ENCODE data around the gene BRF1. TPM values are rescaled to one million over a fixed set of nuclear protein-coding genes. Genes with fewer than 3 reads are reported as not detected.
"Not testable (repeated sequence)": the region's sequence is repeated elsewhere in the genome, so short reads cannot be mapped to it uniquely, and the experiment has no call there.

Gene BRF1
- 60.7 TPM for total RNA-seq

DNA sequence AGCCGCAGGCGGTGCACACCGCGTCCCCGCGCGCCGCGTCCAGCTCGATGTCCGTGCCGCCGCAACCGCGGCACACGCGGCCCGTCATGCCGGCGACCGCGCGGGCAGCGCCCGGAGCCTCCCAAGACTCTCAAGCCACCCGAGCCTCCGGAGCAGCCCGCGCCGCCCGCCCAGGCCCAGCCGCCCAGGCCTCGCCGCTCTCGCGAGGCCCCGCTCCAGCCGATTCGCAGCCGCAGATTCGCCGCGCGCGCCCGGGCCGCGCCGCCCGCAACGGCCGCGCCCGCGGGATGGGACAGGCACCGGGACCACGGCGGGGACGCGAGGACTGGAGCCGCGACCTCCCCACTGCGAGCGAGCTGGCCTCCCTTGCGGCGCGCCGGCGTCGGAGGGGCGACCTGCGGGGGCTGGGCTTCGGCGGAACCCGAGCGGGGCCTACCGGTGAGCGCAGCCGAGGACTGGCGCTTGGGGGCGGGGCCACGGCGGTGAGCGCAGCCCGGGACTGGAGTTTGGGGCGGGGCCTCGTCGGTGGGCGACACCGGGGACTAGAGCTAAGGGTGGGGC, at the start of gene BRF1:
Gene BRF1 (minus strand): TSS at position 460 of the 561 bp plus-strand sequence. CDS start 372 bp downstream, at position 88.
- FAIRE-seq: no peak
- DNase-seq (ENCODE audit: low spot score in 2 of 2): peak; percentile 89 to 90

DNA sequence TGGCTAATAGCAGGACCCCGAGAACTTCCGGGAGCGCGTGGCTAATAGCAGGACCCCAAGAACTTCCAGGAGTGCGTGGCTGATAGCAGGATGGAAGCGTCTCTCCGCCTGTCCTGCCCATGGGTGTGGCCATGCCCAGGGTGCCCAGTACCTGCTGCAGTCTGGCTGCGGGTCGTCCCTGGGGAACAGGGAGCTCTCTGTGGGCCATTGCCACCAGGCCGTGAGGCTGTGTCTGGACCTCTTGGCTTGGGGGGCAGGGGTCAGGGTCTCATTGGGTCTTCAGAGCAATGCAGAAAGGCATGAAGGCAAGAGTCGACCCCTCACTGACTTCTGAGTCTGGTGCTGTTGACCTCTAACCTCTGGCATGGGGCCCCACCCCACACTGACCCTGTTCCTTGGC, 49.2 kb upstream of the BRF1 start:
- DNase-seq (ENCODE audit: low spot score in 2 of 2): no peak
- FAIRE-seq: no peak

- DNase-seq (ENCODE audit: low spot score in 2 of 2) (no peak), FAIRE-seq (no peak)
Observed at GRCh38 chr14:105348945-105349699, 48.3 kb upstream of the BRF1 start.

DNA sequence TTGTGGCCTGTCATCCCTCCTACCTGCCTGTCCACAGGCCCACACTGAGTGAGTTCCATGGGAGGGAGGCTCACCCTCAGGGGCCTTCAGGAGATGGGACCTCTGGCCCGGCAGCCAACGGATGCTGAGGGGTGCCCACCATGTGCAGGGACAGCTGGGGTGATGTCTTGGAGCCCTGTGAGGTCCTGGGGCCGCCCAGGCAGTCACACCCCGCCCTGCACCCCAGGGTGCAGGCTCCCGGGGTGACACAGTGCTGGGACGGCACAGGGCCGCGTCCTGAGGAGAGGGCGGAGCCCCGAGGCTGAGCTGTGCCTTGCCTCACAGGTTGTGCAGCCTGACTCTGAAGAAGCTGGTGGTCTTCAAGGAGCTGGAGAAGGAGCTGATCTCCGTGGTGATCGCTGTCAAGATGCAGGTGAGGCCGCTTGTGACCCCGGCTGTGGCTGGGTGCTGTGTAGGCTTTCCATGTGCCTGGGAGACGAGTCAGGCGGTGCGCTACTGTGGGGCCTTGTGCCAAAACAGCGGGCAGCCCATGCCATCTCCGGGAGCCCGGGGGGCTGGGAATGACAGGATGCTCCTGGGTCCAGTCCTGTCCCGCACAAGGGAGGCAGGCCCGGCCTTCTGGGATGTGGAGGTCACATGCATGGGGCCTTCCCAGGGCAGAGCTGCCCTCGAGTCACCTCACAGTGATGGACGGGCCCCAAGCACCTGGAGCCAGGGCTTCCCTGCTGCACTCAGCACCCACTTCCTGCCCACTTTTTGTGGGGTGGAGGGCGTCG, 47.6 kb upstream of the BRF1 start:
- FAIRE-seq (no peak), DNase-seq (ENCODE audit: low spot score in 2 of 2) (no peak)

DNA sequence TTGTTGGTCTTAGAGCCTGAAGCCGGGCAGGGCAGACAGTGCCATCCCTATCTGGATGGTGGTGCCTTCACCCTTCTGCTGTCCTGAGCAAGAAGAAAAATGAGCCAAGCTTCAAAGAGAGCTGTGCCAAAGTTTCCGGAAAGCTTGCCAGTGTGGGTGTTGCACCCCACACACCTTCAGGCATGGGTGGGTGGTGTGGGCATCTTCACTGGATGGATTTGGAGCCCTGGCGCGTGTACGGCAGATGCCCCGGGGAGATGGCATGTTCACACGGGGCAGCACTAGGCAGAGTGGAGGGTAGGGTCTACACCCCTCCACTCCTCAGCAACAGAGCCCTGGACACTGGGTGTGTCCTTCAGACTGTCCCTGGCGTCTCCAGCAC, 46.8 kb upstream of the BRF1 start:
- FAIRE-seq (no peak), DNase-seq (ENCODE audit: low spot score in 2 of 2) (no peak)

DNA sequence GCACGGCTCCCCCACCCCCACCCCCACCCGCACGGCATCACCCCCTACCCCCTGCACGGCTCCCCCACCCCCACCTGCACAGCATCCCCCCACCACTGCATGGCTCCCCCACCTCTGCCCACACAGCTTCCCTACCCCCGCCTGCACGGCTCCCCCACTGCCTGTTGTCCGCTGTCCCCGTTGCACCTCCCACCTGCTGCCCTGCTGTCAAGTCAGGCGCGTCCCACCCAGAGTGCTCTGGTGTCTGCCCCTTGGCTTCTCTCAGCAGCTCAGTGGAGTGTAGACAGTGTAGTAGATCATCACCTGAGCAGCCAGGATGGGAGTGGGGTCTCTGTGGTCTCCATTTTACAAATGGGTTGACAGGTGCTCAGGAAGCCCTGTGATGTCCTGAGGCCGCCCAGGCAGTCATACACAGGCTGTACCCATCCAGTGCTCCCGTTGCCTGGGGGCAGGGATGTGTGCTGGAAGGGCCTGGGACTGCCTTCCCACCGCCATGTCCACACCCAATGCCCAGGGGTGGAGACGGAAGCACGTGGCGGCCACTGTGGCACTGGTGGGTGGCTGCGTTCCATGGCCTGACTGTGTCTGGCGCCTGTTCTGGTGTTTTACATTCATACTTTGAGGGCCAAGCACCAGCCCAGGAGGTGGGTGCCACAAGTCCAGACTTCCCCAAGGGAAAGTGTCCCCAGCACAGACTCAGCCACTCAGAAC, 46.2 kb upstream of the BRF1 start:
- DNase-seq (ENCODE audit: low spot score in 2 of 2) (no peak), FAIRE-seq (no peak)

- FAIRE-seq: no peak
- no peak for DNase-seq (ENCODE audit: low spot score in 2 of 2)
Observed at GRCh38 chr14:105346200-105346533, 45.4 kb upstream of the BRF1 start.

GRCh38 chr14:105343194-105343593, 42.4 kb upstream of the BRF1 start:
- no peak for FAIRE-seq

GRCh38 chr14:105340821-105341733, 40.3 kb upstream of the BRF1 start:
- no peak for FAIRE-seq
- DNase-seq (ENCODE audit: low spot score in 2 of 2): no peak

More at GRCh38 chr14:105343194-105343593, 42.4 kb upstream of the BRF1 start:
- DNase-seq (ENCODE audit: low spot score in 2 of 2): no peak

DNA sequence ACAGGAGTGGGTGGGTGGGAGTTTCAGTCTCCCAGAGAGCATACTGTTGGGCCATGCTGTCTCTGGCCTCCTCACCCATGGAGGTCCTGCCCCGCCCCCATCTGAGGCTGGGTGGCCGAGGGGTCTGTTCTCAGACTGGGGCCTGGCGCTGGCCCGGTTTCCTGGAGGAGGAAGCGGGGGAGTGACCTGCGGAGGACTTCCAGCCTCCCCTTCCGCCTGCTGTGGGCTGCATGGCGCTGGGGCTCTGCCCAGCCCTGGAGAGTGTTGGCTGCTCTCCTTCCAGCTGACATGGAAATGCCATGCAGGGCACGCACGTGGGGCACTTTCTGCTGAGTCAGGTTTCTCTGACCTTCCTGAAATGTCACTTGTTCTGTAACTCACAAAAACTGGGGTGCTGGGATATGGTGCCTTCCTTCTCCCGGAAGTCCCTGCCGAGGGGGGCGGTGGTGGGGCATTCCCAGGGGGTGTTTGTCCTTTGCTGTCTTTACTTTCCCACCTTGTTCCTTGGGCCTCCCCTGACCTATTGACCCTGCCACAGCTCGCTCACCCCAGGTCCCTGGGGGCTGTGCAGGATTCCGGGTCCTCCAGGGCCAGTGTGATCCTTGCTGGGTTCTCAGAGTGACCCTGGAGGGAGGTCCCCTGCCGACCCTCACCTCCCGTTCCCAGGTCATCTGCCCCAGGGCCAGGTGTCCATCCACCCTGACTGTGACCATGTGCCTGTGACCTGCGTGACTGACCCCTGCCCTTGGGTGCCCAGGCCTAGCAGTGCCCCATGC, 37.4 kb upstream of the BRF1 start:
- DNase-seq (ENCODE audit: low spot score in 2 of 2) (peak; percentile 67 to 68), FAIRE-seq (no peak)

DNA sequence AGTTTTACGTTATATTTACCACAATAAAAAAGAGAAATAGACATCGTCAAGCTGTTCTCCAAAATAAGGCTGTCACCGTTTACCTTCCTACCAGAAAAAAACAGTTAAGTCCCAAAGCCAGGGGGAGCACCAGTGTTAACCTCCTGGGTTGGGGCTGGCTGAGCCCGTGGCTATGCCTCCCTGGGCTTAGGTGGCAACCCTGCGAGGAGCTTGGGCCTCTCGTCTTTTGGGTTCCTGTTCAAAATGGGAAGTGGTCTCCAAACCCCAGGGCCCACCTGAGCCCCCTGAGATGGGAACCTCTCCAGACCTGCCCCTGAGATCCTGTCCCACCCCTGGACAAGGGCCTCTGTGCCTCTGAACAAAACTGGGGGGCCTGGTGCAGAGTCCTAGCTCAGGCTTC, 36.6 kb upstream of the BRF1 start:
- FAIRE-seq: no peak
- DNase-seq (ENCODE audit: low spot score in 2 of 2): no peak

DNA sequence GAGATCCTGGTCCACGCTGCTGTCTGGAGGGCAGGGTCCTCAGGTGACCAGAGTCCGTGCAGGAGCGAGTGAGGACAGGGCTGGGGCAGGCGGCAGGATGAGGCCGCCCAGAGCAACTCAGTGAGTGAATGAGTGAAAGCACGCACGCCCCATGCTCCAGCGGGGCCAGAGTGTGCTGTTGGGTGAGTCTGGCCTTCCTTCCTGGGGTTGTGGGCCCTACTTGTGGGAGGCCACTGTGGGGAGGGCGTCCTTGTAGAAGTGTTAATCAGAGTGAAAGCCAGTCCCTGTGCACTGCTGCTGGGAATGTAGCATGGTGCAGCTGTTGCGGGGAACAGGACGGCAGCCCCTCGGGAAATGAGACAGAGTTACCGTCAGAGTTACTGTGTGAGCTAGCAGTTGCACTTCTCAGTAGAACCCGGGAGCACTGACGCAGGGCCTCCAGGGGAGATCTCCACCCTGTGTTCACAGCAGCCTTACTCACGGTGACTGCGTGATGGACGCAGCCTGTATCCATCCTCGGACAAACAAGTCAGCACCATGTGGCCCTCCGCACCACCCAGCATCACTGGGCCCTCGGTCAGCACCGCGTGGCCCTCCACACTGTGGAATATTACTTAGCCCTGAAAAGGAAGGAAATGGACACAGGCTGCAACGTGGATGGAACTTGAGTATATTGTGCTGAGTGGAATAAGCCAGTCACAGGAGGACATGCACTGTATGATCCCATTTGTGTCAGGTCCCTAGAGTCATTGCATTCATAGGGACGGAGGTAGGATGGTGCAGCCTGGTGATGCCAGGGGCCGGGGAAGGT, 35.9 kb upstream of the BRF1 start:
- DNase-seq (ENCODE audit: low spot score in 2 of 2) (no peak), FAIRE-seq (no peak)

- DNase-seq (ENCODE audit: low spot score in 2 of 2) (no peak), FAIRE-seq (no peak)
Observed at GRCh38 chr14:105335735-105336476, 35.1 kb upstream of the BRF1 start.

- not testable (repeated sequence) for FAIRE-seq; DNase-seq (ENCODE audit: low spot score in 2 of 2)
Observed at GRCh38 chr14:105335231-105335542, 34.4 kb upstream of the BRF1 start.

GRCh38 chr14:105334383-105335230, 33.8 kb upstream of the BRF1 start:
- FAIRE-seq (no peak), DNase-seq (ENCODE audit: low spot score in 2 of 2) (no peak)

- no peak for DNase-seq (ENCODE audit: low spot score in 2 of 2)
- no peak for FAIRE-seq
Observed at GRCh38 chr14:105333613-105334364, 33.0 kb upstream of the BRF1 start.
